EH (cell line): ENCODE results near the gene SLC25A11.

ENCODE experiments used
- DNase-seq: peaks from one replicate; pipeline ENCODE4 v3.0.0-alpha.2; 2015; ENCODE audit warnings: low read depth

The SLC25A11 gene

DNA sequence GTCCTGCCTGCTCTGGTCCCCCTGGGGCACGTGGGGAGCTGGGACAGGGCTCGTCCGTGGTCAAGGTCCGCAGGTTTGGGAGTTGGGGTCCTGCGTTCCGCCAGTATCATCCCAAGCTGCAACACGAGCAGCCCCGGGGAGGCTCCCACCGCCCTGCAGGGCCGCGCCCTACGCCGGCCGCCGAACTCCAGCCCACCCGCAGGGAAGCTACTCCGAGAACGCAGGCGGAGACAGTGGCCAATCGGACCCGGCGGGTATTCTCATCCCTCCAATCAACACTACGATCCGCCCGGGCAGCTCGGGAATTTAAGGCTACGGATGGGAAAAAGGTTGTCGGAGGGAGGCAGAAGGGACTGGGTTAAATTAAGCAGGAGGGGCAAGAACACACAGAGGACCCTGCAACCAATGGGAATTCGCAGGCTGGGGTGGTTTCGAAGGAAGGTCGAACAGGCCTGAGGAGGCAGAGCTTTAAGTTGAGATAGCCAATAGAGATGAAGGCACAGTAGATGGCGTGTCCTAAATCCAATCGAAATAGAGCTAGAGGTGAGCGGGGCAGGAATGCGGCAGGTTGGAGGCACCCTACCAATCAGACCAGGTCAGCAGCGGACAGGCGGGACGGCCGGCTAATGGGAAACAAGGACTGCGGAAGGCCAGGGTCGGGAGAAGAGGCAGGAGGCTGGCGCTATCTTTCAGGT is 27.1 kb upstream of the SLC25A11 start:
- DNase-seq = peak; percentile 100

GRCh38 chr17:4965311-4965986 is 25.6 kb upstream of the SLC25A11 start:
- DNase-seq = no peak

GRCh38 chr17:4960279-4960922 is 20.6 kb upstream of the SLC25A11 start:
- DNase-seq = no peak

DNA sequence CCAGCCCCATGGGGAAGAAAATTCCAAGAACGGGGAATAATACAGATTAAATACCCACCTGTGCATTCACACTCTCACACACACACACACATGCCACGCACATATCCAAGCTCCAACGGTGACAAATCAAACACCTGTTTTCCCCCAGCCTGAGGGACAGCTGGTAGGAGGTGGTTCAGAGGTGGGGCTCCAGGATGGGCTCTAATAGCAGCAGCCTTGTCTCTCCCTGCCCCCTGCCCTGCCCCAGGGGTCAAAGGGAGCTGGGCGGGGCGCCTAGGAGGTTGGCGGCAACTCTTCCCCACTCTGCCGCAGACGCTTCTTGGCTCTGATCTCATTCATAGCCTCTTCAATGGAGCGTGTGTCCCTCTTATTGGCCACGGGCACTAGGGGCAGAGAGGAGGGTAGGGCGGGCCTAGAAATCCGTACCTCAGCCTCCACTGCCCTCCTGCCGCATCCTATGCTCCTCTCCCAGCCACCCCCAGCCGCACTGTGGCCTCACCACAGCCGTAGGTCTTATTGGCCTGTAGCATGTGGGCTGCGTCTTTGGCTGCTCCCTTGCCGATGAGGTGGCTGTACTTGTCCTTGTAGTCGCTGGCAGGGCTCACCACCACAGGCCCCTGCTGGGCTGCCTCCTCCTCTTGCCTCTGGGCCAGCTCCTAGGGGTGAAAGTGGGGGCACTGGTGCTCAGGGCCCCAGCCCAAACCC is 19.6 kb upstream of the SLC25A11 start:
- DNase-seq = no peak

- no peak for DNase-seq
Observed at GRCh38 chr17:4958102-4958501, 18.3 kb upstream of the SLC25A11 start.

- DNase-seq = no peak
Observed at GRCh38 chr17:4956493-4957061, 16.7 kb upstream of the SLC25A11 start.

- no peak for DNase-seq
Observed at GRCh38 chr17:4955091-4955490, 15.2 kb upstream of the SLC25A11 start.

DNA sequence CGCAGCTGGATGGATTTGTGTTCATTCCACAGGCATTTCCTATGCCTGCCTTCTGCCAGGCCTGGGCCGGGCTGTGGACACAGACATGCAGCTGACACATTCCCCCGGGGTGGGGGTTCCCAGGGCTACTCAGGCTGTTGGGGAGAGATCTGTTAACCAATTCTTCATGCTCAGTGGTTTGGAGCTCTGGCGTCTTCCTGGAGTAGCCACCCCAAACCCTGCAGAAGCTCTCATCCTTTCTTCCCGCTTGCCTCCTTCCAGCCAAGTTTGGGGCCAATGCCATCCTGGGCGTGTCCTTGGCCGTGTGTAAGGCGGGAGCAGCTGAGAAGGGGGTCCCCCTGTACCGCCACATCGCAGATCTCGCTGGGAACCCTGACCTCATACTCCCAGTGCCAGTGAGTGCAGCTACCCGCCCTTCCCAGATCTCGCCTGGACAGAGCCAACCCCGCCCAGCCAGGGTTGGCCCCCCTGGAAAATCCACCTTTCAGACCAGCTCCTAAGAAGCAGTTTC is 13.7 kb upstream of the SLC25A11 start:
- DNase-seq = peak; percentile 86

DNA sequence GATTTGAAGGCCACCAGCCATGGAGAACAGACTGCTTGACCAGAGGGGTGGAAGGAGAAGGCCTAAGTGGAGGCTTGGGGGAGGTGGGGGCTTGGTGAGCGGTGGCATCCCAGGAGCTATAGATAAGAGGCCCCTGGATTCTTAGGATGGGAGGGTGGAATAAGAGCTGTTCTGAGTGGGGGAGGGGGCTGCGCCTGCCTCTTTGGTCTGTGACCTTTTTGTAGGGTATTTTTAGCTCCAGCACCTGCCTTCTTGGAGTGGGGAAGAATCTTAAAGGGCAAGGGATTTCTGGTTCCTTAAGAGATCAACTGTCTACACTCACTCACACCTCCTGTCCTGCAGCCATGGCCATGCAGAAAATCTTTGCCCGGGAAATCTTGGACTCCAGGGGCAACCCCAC is 11.6 kb upstream of the SLC25A11 start:
- no peak for DNase-seq

DNA sequence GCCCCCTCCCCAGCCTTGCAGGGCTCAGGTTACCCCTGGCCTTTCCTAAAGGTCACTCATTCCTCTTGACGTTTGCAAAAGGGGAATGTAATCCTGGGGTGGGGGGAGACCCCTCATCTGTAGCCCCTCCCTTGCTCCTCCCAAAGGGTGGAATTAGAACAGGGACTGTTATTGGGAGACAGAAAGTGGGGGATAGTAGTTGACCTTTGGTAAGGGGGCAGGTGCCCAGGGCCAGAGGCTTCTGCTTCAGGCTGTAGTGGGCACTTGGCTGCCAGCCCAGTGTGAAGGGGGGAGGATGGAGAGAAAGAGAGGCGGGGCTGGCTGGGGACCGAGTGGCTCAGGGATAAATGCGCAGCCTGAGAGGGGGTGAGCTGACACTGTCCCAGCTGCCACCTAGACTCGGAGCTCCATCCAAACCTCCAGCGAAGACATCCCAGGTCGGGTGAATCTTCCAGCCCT is 10.9 kb upstream of the SLC25A11 start, which contains the start of gene ENO3:
Gene ENO3, plus strand, starts transcription at position 374 of the 459 bp plus-strand sequence. CDS start 711 bp downstream, outside the sequence.
- DNase-seq = no peak

DNA sequence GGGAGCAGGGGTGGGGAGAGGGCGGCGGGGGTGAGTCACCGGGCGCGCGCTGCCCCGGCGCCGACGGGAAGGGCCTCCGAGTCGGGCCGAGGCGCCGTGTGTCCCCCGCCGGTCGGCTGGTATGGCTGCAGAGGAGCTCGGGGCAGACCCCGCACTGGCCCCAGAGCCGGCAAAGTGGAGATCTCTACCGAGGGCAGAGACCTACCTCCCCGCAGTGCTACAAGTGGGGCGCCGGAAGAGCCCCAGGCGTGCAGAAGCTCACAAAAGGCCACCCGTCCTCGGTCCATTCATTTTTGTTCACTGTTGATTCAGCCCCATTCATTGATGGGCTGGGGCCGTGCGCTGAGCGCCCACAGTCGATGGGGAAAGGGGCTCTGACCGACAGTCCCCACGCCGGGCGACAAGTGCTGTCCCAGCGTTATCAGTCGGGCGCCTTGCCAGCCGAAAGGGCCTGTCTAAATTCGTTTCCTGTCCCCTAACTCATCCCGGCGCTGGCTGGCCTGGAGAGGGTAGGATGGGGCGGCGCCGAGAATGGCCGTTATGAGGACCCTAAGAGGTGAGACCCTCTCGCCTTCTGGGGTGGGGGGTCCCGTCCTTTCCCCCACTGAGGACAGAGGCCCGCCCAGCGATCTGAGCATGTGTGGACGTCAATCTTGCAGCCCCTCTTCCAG is 10.4 kb upstream of the SLC25A11 start:
- peak; percentile 56 for DNase-seq

GRCh38 chr17:4949321-4950074 is 9.7 kb upstream of the SLC25A11 start:
- DNase-seq = peak; percentile 71

DNA sequence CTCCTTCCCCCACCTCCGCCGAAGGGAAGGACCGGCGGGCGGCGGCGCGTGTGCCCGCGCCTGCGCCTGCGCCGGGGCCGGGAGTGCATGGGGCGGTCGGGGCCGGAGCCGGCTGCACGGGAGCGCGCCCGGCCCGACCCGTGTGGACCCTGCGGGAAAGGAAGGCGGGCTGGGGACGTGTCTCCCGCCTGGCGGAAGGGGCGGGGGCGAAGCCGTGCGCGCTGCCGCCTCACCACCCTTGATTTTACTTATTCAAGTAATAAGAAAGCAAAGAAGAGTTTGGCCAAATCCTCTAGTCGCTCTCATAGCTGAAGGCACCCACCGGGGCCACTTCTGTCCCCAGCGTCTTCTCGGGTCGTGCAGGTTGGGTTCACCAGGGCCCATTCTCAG is 9.1 kb upstream of the SLC25A11 start:
- DNase-seq = peak; percentile 92

GRCh38 chr17:4948166-4948930 is 8.5 kb upstream of the SLC25A11 start, which contains the start of gene PFN1:
TSS of gene PFN1 (minus strand) at chr17:4948530. CDS start at chr17:4948394, 136 bp downstream.
- peak; percentile 93 for DNase-seq

- DNase-seq = peak; percentile 70
Observed at GRCh38 chr17:4947411-4948165, 7.7 kb upstream of the SLC25A11 start.

GRCh38 chr17:4947010-4947410 is 7.2 kb upstream of the SLC25A11 start:
- DNase-seq = peak; percentile 60

GRCh38 chr17:4946312-4946976 is 6.6 kb upstream of the SLC25A11 start:
- no peak for DNase-seq

DNA sequence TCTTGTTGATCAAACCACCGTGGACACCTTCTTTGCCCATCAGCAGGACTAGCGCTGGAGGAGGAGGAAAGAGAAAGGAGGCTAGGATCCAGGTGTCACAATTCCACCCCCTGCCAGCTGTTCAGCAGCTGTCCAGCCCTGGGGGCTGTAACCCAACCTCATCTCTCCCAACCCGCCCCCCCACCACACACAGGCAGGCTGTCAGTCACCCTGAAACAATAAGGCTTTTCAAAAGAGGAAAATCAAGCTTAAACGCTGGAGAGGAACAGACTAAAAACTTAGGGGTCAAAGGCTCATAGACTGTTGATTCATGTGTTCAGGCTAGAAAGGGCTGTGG is 6.1 kb upstream of the SLC25A11 start:
- no peak for DNase-seq
